K562 (cell line): ENCODE results near the gene MBOAT1. TPM values are rescaled to one million over a fixed set of nuclear protein-coding genes. Genes with fewer than 3 reads are reported as not detected.

Experiments used
- ATAC-seq: fragments of 200-7000 bp; cut with Tn5 transposase; 3 replicates; pipeline ENCODE4 v1.9.1; 2020; ENCODE audit warnings: moderate library complexity
- BruUV-seq: library from RNA; stranded (reverse); fragments of 400-500 nt; replicated peaks from 2 replicates; lab custom pipeline; 2021; lab: Mats Ljungman, UMichigan
- CTCF ChIA-PET: fragments of 300-600 bp; formaldehyde crosslinking; extraction: SDS; loops from one replicate; lab custom pipeline; 2021; ENCODE audit warnings: low intra/inter-chr PET ratio; lab: Yijun Ruan, JAX
- POLR2A ChIA-PET: fragments of 300-600, 350-650 bp; sonication (Branson Sonifier 250); formaldehyde crosslinking; extraction: SDS; loops from one replicate; lab custom pipeline; 2021; ENCODE audit warnings: antibody characterized with exemption, inconsistent platforms; lab: Yijun Ruan, JAX
- DNase-seq, 4 experiments: peaks; one replicate each; pipeline versions ENCODE4 v3.0.0 to v3.0.0-alpha.2; 2011 to 2018; ENCODE audit warnings: low spot score in 3 of 4, mixed read lengths in 3 of 4; ENCODE audit errors: extremely low read depth in 1 of 4
- FAIRE-seq: peaks from 2 replicates; lab custom pipeline; 2011; peaks lifted over from hg19 to GRCh38; lab: Jason Lieb, UNC
- H2AFZ ChIP-seq: 2 replicates; pipeline ENCODE4 v1.6.0; 2011; ENCODE audit warnings: low read depth, low read length, control low read depth, inconsistent platforms
- H3K27ac ChIP-seq: fragments of 200-600 bp; 3 replicates; pipeline ENCODE4 v1.8.0; 2011; ENCODE audit warnings: low read depth, mild to moderate bottlenecking, control low read depth, inconsistent platforms, low read length, moderate library complexity, mixed read lengths; ENCODE audit errors: extremely low read depth
- H3K27me3 ChIP-seq, 2 experiments: fragments of 300-600 bp in 1 of 2; 2 replicates in 1 of 2; 3 replicates in 1 of 2; pipeline versions ENCODE4 v1.6.0 to v1.8.0; 2011; ENCODE audit warnings: inconsistent platforms in 2 of 2, low read length in 2 of 2, mild to moderate bottlenecking in 1 of 2, mixed read lengths in 1 of 2, moderate library complexity in 1 of 2; ENCODE audit not compliant: control insufficient read depth in 2 of 2, insufficient read depth in 2 of 2
- H3K36me3 ChIP-seq: fragments of 300-600 bp; 3 replicates; pipeline ENCODE4 v1.8.0; 2011; ENCODE audit warnings: mild to moderate bottlenecking, low read length, inconsistent platforms; ENCODE audit not compliant: control insufficient read depth, insufficient read depth
- H3K4me1 ChIP-seq, 2 experiments: fragments of 200-600 bp in 1 of 2; replicated peaks in 1 of 2; 2 replicates in 1 of 2; 3 replicates in 1 of 2; pipeline versions ENCODE4 v1.5.1 to v1.8.0; 2011; ENCODE audit warnings: inconsistent platforms in 2 of 2, low read length in 2 of 2, mild to moderate bottlenecking in 1 of 2, mixed read lengths in 1 of 2, moderate library complexity in 1 of 2; ENCODE audit not compliant: control insufficient read depth in 2 of 2, insufficient read depth in 2 of 2
- H3K4me2 ChIP-seq: 2 replicates; pipeline ENCODE4 v1.6.1; 2011; ENCODE audit warnings: low read length, control low read depth, inconsistent platforms, mixed read lengths; ENCODE audit not compliant: insufficient read depth
- H3K4me3 ChIP-seq: fragments of 200-600 bp; sonication (generic), shearing (Covaris generic); 2 replicates; pipeline ENCODE4 v1.5.1; 2016; ENCODE audit warnings: control low read depth, inconsistent platforms
- H3K79me2 ChIP-seq: fragments of 200-600 bp; 3 replicates; pipeline ENCODE4 v1.8.0; 2011; ENCODE audit warnings: low read length, inconsistent platforms; ENCODE audit not compliant: control insufficient read depth, insufficient read depth
- H3K9ac ChIP-seq, 2 experiments: 2 replicates each; pipeline versions ENCODE4 v1.6.0 to v1.6.1; 2011; ENCODE audit warnings: low read depth in 2 of 2, low read length in 2 of 2, control low read depth in 1 of 2, inconsistent platforms in 1 of 2, mild to moderate bottlenecking in 1 of 2, mixed read lengths in 1 of 2; ENCODE audit not compliant: insufficient read depth in 1 of 2
- H3K9me1 ChIP-seq: one replicate; pipeline ENCODE4 v1.6.0; 2011; ENCODE audit warnings: inconsistent platforms, mild to moderate bottlenecking, low read length, moderate library complexity; ENCODE audit not compliant: control insufficient read depth, insufficient read depth
- H3K9me3 ChIP-seq: replicated peaks from 2 replicates; pipeline ENCODE4 v1.5.1; 2011; ENCODE audit warnings: low read depth, low read length, inconsistent platforms; ENCODE audit not compliant: control insufficient read depth, insufficient read depth
- H4K20me1 ChIP-seq: replicated peaks from 2 replicates; pipeline ENCODE4 v1.6.1; 2011; ENCODE audit warnings: low read length, inconsistent platforms, mixed read lengths; ENCODE audit not compliant: control insufficient read depth, insufficient read depth
- CTCFL ChIP-seq: IDR thresholded peaks from 2 replicates; pipeline ENCODE4 v1.6.1; 2011; ENCODE audit warnings: borderline replicate concordance, low read depth, mild to moderate bottlenecking, moderate library complexity, low read length; ENCODE audit not compliant: insufficient read depth, poor library complexity, severe bottlenecking
- GTF2B ChIP-seq: IDR thresholded peaks from 2 replicates; pipeline ENCODE4 v1.6.1; 2011; ENCODE audit not compliant: insufficient read length; ENCODE audit errors: extremely low read depth
- HMG20B ChIP-seq: fragments of 250-450 bp; sonication (Bioruptor Pico); IDR thresholded peaks from 2 replicates; pipeline ENCODE4 v1.5.0; 2021; ENCODE audit warnings: mild to moderate bottlenecking
- HNRNPL ChIP-seq: fragments of 200-400 bp; formaldehyde crosslinking; IDR thresholded peaks from 2 replicates; pipeline ENCODE4 v1.6.1; 2017; ENCODE audit warnings: low read depth, mild to moderate bottlenecking, low read length
- ILK ChIP-seq: fragments of 450-650 bp; IDR thresholded peaks from 2 replicates; pipeline ENCODE4 v1.6.1; 2016; ENCODE audit warnings: missing genetic modification characterization, low read depth, mild to moderate bottlenecking, missing compliant biosample characterization, moderate library complexity, borderline replicate concordance
- MCM5 ChIP-seq: fragments of 450-650 bp; IDR thresholded peaks from 2 replicates; pipeline ENCODE4 v1.6.1; 2016; ENCODE audit warnings: low read depth
- MEF2D ChIP-seq: conservative IDR thresholded peaks from 2 replicates; pipeline ENCODE4 v1.6.1; 2016; ENCODE audit warnings: low read depth, missing genetic modification characterization, missing compliant biosample characterization
- MTA2 ChIP-seq: fragments of 450-650 bp; IDR thresholded peaks from 2 replicates; pipeline ENCODE4 v1.6.1; 2016; ENCODE audit warnings: low read depth
- NFXL1 ChIP-seq: fragments of 450-650 bp; formaldehyde crosslinking; IDR thresholded peaks from 2 replicates; pipeline ENCODE4 v1.4.0; 2021; ENCODE audit warnings: mild to moderate bottlenecking
- OTX1 ChIP-seq: fragments of 450-650 bp; formaldehyde crosslinking; IDR thresholded peaks from 2 replicates; pipeline ENCODE4 v1.4.0; 2022; ENCODE audit warnings: mild to moderate bottlenecking
- PHTF2 ChIP-seq: fragments of 250-450 bp; sonication (Bioruptor Pico); IDR thresholded peaks from 2 replicates; pipeline ENCODE4 v1.5.0; 2021; ENCODE audit warnings: mild to moderate bottlenecking
- RBM34 ChIP-seq: fragments of 200-400 bp; formaldehyde crosslinking; IDR thresholded peaks from 2 replicates; pipeline ENCODE4 v1.6.1; 2018; ENCODE audit warnings: low read length, borderline replicate concordance; ENCODE audit not compliant: insufficient read depth
- SP1 ChIP-seq: sonication (generic); formaldehyde crosslinking; IDR thresholded peaks from 2 replicates; pipeline ENCODE4 v1.8.1; 2022; ENCODE audit warnings: mild to moderate bottlenecking, missing genetic modification reagents
- SP2 ChIP-seq: IDR thresholded peaks from 2 replicates; pipeline ENCODE4 v1.6.1; 2011; ENCODE audit warnings: mild to moderate bottlenecking, low read depth, low read length, moderate library complexity; ENCODE audit not compliant: poor library complexity, severe bottlenecking; ENCODE audit errors: extremely low read depth
- TCF3 ChIP-seq: sonication (generic); formaldehyde crosslinking; IDR thresholded peaks from 2 replicates; pipeline ENCODE4 v1.4.0; 2020; ENCODE audit warnings: mild to moderate bottlenecking, missing genetic modification reagents
- THRAP3 ChIP-seq: fragments of 450-650 bp; IDR thresholded peaks from 2 replicates; pipeline ENCODE4 v1.6.1; 2016; ENCODE audit warnings: mild to moderate bottlenecking, inconsistent platforms, borderline replicate concordance
- VEZF1 ChIP-seq: fragments of 200-800 bp; sonication (Bioruptor generic); IDR thresholded peaks from 2 replicates; pipeline ENCODE4 v1.6.1; 2017; ENCODE audit warnings: missing genetic modification characterization, missing compliant biosample characterization
- ZNF644 ChIP-seq: fragments of 200-800 bp; sonication (Bioruptor generic); IDR thresholded peaks from 2 replicates; pipeline ENCODE4 v1.6.1; 2016; ENCODE audit warnings: low read depth, missing genetic modification characterization, missing compliant biosample characterization
- ZNF76 ChIP-seq: fragments of 250-450 bp; sonication (Bioruptor Pico); IDR thresholded peaks from 2 replicates; pipeline ENCODE4 v1.4.0; 2020; ENCODE audit warnings: mild to moderate bottlenecking, moderate library complexity, borderline replicate concordance
- ZNF764 ChIP-seq: fragments of 250-450 bp; sonication (Bioruptor Pico); IDR thresholded peaks from 2 replicates; pipeline ENCODE4 v1.4.0; 2020; ENCODE audit warnings: low read depth, mild to moderate bottlenecking, moderate library complexity
- WGBS: fragments of 100-300 bp; shearing (Covaris generic); methylation state at CpG from one replicate; pipeline ENCODE4 v1.1.6; 2016; ENCODE audit warnings: low coverage, mixed read lengths; ENCODE audit not compliant: insufficient coverage; ENCODE audit errors: missing lambda C conversion rate; 5-methylcytosine and 5-hydroxymethylcytosine counted together
- in situ Hi-C: fragments of 300-500 bp; cut with MboI; formaldehyde crosslinking; loops from 4 replicates; pipeline ENCODE4 v1.15.0; 2018; ENCODE audit warnings: inconsistent platforms, mixed read lengths
- intact Hi-C: fragments of 100-400 bp; cut with micrococcal nuclease; formaldehyde crosslinking; loops from 2 replicates; pipeline ENCODE4 v1.14.2; 2022
- polyA plus RNA-seq, 8 experiments: library from polyadenylated mRNA; depleted of rRNA in 4 of 8; stranded (reverse) in 5 of 8; unstranded in 3 of 8; fragments of >200 nt; fragmentation: Nextera tagmentation in 2 of 8; fragmentation: Illumina TruSeq in 1 of 8; extraction: Ambion mirVana in 2 of 8; extraction: Trizol in 1 of 8; gene quantifications; 2 replicates each; pipeline versions ENCODE4 v1.2.1 to v1.2.3, GENCODE V29; 2011 to 2014; ENCODE audit warnings: inconsistent platforms in 1 of 8, missing spikeins in 1 of 8
- total RNA-seq, 7 experiments: library from RNA; depleted of rRNA in 6 of 7; stranded (reverse); fragments of >200 nt in 6 of 7; fragmentation: Illumina TruSeq in 2 of 7; extraction: Trizol in 2 of 7; gene quantifications; 2 replicates each; pipeline versions ENCODE4 v1.2.1 to v1.2.3, GENCODE V29; 2011 to 2021; ENCODE audit warnings: low replicate concordance in 1 of 7

Gene MBOAT1
- total and polyA plus RNA-seq, 9 of the 15 experiments (the other 6 are each of a cell fraction or from before 2014, with no cell fraction given) = 0.13 to 16.5 (median 10.3) TPM

- ATAC-seq (no peak), DNase-seq (no peak), FAIRE-seq (no peak)
- Histone ChIP-seq H3K9me1 (no peaks in the 10 kb centered on the region), H4K20me1 (no peaks in the 10 kb centered on the region), H2AFZ (no peak overlapping the region), H3K4me2 (no peak overlapping the region), H3K27ac (no peak overlapping the region), H3K27me3 (no peaks in the 10 kb centered on the region), H3K4me1 (no peaks in the 10 kb centered on the region; a peak in 1 of 5 replicates), H3K4me3 (no peak overlapping the region), H3K79me2 (no peaks in the 10 kb centered on the region), H3K36me3 (peaks cover 12% of the 10 kb centered on the region; the same call in 2 of the 3 replicates), H3K9ac (no peak overlapping the region), H3K9me3 (no peaks in the 10 kb centered on the region)
- BruUV-seq = no TSS peak
- in situ Hi-C loops (no loop called here), intact Hi-C loops (no loop called here)
- WGBS = 69% methylated on average over 2 of the region's 2 CpGs
- ChIA-PET POLR2A (interaction anchor here (0.6 kb wide), 1 partner anchor 10 kb away, joined by 3 read pairs; no protein-coding TSS in a partner anchor), CTCF (no interaction called here)
- no peak for TF ChIP-seq MCM5
- no peak for TF ChIP-seq MEF2D
- no peak for TF ChIP-seq HNRNPL
- no peak for TF ChIP-seq RBM34
- no peak for TF ChIP-seq PHTF2 (CRISPR knock-in tag)
- no peak for TF ChIP-seq VEZF1 (CRISPR knock-in tag)
- no peak for TF ChIP-seq ZNF764 (CRISPR knock-in tag)
- no peak for TF ChIP-seq CTCFL
- no peak for TF ChIP-seq SP1
- TF ChIP-seq ZNF76 (CRISPR knock-in tag) = no peak
- TF ChIP-seq MTA2 = no peak
- TF ChIP-seq SP2 = no peak
- TF ChIP-seq THRAP3 = no peak
- no peak for TF ChIP-seq ZNF644
- TF ChIP-seq GTF2B = no peak
- TF ChIP-seq NFXL1 = no peak
- TF ChIP-seq HMG20B = no peak
- no peak for TF ChIP-seq ILK (tag)
- TF ChIP-seq TCF3 (CRISPR knock-in tag) = no peak
- TF ChIP-seq OTX1 (CRISPR knock-in tag) = no peak
Measured at GRCh38 chr6:20113649-20114224, 98.5 kb downstream of the MBOAT1 start.
